Kidney glomerular epithelial cell (primary cell): ENCODE results near the gene RIN3.

Experiments used
- DNase-seq: peaks from one replicate; lab custom pipeline; 2025; lab: John Stamatoyannopoulos, UW

RIN3 gene

GRCh38 chr14:92487513-92488133 is 26.0 kb upstream of the RIN3 start:
- DNase-seq: no peak

- no peak for DNase-seq
These were observed 24.0 kb upstream of the RIN3 start for GRCh38 chr14:92489394-92490238.

GRCh38 chr14:92490239-92490959 is 23.2 kb upstream of the RIN3 start:
- no peak for DNase-seq

GRCh38 chr14:92491782-92492181 is 21.8 kb upstream of the RIN3 start:
- DNase-seq: no peak

GRCh38 chr14:92492258-92492657 is 21.3 kb upstream of the RIN3 start:
- DNase-seq: no peak

- DNase-seq: no peak
These were observed 20.6 kb upstream of the RIN3 start for GRCh38 chr14:92493024-92493423.

- no peak for DNase-seq
These were observed 20.1 kb upstream of the RIN3 start for GRCh38 chr14:92493492-92493891.

GRCh38 chr14:92494512-92494911 is 19.1 kb upstream of the RIN3 start:
- no peak for DNase-seq

- no peak for DNase-seq
These were observed 18.6 kb upstream of the RIN3 start for GRCh38 chr14:92495027-92495426.

- no peak for DNase-seq
These were observed 17.3 kb upstream of the RIN3 start for GRCh38 chr14:92496191-92496857.

GRCh38 chr14:92497391-92497790 is 16.2 kb upstream of the RIN3 start:
- no peak for DNase-seq

GRCh38 chr14:92499234-92499633 is 14.3 kb upstream of the RIN3 start:
- DNase-seq: no peak

GRCh38 chr14:92500491-92500941 is 13.1 kb upstream of the RIN3 start:
- DNase-seq: no peak

GRCh38 chr14:92501891-92502351 is 11.7 kb upstream of the RIN3 start:
- DNase-seq: no peak

- DNase-seq: no peak
These were observed 10.9 kb upstream of the RIN3 start for GRCh38 chr14:92502541-92503286.

GRCh38 chr14:92503756-92504491 is 9.7 kb upstream of the RIN3 start:
- DNase-seq: peak; percentile 65

- no peak for DNase-seq
These were observed 7.8 kb upstream of the RIN3 start for GRCh38 chr14:92505826-92506225.

- DNase-seq: no peak
These were observed 7.3 kb upstream of the RIN3 start for GRCh38 chr14:92506231-92506630.

GRCh38 chr14:92507174-92507768 is 6.3 kb upstream of the RIN3 start:
- DNase-seq: no peak

- no peak for DNase-seq
These were observed 2.6 kb upstream of the RIN3 start for GRCh38 chr14:92510972-92511371.
